ENCODE measurements around the gene RNU6-9.
A peak's percentile ranks its signal among the peaks of the same experiment; 100 is the strongest.

GRCh38 chr19:897442-898039 is 4.3 kb downstream of the RNU6-9 start:
- TF ChIP-seq, protein P1, sequence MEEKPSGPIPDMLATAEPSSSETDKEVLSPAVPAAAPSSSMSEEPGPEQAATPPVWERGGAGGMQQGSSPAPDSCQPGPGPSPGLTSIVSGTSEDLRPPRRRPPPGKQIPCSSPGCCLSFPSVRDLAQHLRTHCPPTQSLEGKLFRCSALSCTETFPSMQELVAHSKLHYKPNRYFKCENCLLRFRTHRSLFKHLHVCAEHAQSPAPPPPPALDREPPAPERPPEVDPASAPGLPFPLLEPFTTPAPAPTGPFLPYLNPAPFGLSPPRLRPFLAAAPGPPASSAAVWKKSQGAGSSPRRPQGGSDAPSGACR (CRISPR knock-in tag; IDR thresholded peaks at IDR 0.05) = no peak
- TF ChIP-seq BCL3 (CRISPR knock-in tag; IDR thresholded peaks at IDR 0.05) (no peak), CREB1 (IDR thresholded peaks at IDR 0.05) (no peak), CREB1 (CRISPR knock-in tag; IDR thresholded peaks at IDR 0.05) (no peak), ZNF292 (CRISPR knock-in tag; IDR thresholded peaks at IDR 0.05; ENCODE audit: borderline replicate concordance, low read depth) (no peak), ZSCAN25 (CRISPR knock-in tag; IDR thresholded peaks at IDR 0.05) (no peak), KAT8 (CRISPR knock-in tag; IDR thresholded peaks at IDR 0.05) (no peak), EZH2 (conservative IDR thresholded peaks at IDR 0.05; ENCODE audit: low read depth, low read length) (no peak), RFX5 (IDR thresholded peaks at IDR 0.05; ENCODE audit: low read depth, low read length) (no peak), CTCF (CRISPR knock-in tag; IDR thresholded peaks at IDR 0.05) (peak; percentile 23), ZNF660 (CRISPR knock-in tag; IDR thresholded peaks at IDR 0.05; ENCODE audit: borderline replicate concordance, low read depth) (no peak), ZZZ3 (CRISPR knock-in tag; IDR thresholded peaks at IDR 0.05; ENCODE audit: borderline replicate concordance) (no peak)
- TF ChIP-seq, protein P2, sequence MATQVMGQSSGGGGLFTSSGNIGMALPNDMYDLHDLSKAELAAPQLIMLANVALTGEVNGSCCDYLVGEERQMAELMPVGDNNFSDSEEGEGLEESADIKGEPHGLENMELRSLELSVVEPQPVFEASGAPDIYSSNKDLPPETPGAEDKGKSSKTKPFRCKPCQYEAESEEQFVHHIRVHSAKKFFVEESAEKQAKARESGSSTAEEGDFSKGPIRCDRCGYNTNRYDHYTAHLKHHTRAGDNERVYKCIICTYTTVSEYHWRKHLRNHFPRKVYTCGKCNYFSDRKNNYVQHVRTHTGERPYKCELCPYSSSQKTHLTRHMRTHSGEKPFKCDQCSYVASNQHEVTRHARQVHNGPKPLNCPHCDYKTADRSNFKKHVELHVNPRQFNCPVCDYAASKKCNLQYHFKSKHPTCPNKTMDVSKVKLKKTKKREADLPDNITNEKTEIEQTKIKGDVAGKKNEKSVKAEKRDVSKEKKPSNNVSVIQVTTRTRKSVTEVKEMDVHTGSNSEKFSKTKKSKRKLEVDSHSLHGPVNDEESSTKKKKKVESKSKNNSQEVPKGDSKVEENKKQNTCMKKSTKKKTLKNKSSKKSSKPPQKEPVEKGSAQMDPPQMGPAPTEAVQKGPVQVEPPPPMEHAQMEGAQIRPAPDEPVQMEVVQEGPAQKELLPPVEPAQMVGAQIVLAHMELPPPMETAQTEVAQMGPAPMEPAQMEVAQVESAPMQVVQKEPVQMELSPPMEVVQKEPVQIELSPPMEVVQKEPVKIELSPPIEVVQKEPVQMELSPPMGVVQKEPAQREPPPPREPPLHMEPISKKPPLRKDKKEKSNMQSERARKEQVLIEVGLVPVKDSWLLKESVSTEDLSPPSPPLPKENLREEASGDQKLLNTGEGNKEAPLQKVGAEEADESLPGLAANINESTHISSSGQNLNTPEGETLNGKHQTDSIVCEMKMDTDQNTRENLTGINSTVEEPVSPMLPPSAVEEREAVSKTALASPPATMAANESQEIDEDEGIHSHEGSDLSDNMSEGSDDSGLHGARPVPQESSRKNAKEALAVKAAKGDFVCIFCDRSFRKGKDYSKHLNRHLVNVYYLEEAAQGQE (IDR thresholded peaks at IDR 0.05; ENCODE audit: borderline replicate concordance in 1 of 2, low read depth in 1 of 2, low read length in 2 of 2) = no peak
- TF ChIP-seq, protein P3, sequence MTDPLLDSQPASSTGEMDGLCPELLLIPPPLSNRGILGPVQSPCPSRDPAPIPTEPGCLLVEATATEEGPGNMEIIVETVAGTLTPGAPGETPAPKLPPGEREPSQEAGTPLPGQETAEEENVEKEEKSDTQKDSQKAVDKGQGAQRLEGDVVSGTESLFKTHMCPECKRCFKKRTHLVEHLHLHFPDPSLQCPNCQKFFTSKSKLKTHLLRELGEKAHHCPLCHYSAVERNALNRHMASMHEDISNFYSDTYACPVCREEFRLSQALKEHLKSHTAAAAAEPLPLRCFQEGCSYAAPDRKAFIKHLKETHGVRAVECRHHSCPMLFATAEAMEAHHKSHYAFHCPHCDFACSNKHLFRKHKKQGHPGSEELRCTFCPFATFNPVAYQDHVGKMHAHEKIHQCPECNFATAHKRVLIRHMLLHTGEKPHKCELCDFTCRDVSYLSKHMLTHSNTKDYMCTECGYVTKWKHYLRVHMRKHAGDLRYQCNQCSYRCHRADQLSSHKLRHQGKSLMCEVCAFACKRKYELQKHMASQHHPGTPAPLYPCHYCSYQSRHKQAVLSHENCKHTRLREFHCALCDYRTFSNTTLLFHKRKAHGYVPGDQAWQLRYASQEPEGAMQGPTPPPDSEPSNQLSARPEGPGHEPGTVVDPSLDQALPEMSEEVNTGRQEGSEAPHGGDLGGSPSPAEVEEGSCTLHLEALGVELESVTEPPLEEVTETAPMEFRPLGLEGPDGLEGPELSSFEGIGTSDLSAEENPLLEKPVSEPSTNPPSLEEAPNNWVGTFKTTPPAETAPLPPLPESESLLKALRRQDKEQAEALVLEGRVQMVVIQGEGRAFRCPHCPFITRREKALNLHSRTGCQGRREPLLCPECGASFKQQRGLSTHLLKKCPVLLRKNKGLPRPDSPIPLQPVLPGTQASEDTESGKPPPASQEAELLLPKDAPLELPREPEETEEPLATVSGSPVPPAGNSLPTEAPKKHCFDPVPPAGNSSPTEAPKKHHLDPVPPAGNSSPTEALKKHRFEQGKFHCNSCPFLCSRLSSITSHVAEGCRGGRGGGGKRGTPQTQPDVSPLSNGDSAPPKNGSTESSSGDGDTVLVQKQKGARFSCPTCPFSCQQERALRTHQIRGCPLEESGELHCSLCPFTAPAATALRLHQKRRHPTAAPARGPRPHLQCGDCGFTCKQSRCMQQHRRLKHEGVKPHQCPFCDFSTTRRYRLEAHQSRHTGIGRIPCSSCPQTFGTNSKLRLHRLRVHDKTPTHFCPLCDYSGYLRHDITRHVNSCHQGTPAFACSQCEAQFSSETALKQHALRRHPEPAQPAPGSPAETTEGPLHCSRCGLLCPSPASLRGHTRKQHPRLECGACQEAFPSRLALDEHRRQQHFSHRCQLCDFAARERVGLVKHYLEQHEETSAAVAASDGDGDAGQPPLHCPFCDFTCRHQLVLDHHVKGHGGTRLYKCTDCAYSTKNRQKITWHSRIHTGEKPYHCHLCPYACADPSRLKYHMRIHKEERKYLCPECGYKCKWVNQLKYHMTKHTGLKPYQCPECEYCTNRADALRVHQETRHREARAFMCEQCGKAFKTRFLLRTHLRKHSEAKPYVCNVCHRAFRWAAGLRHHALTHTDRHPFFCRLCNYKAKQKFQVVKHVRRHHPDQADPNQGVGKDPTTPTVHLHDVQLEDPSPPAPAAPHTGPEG (CRISPR knock-in tag; IDR thresholded peaks at IDR 0.05) = no peak

Data from HepG2 (cell line).